Measurements from ENCODE around the gene UNC5CL. TPM values are rescaled to one million over a fixed set of nuclear protein-coding genes. Genes with fewer than 3 reads are reported as not detected.

UNC5CL gene
- total and polyA plus RNA-seq, 4 donors, result 1.6 to 4.0 (median 2.1) TPM

DNA sequence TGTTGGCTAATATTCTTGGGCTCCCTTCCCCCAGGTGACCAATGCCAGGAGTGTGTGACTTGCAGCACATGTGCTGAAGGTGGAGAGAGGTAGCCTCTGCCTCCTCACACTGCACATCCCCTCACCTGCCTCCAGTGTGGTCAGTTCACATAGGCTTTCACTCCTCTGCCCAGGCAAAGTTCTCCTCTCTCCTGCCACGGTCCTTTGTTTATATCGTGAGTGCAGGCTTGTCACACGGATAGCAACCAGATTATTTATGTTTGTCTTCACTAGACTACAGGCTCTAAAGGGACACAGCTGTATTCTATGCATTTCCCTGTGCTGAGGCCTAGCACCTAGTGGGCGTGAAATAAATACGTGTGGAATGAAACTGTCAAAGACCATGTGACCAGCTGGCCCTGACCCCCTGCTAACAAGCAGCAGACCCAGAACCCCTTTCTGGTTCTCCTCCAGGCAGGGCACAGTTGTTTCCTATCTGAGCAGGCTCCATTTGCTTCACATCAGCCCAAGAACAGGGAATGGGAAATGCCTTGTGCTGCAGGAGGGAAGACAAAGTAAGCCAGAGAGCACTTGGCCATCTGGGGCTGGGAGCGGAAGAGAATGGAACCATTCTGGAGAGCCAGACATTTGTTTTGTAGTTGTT lies 42.3 kb downstream of the UNC5CL start:
- no peak overlapping the region for H3K9ac ChIP-seq (ENCODE audit: insufficient read depth in 1 of 2, low read length in 2 of 2)
- peak; percentile 58 to 73 (median 72) for DNase-seq
- peaks cover 0 to 17% (median 13%) of the 10 kb centered on the region in 5 donors for H3K4me1 ChIP-seq (ENCODE audit: control insufficient read depth in 5 of 5, insufficient read depth in 5 of 5, low read length in 5 of 5)

GRCh38 chr6:40992746-40993145 lies 46.3 kb downstream of the UNC5CL start:
- no peaks in the 10 kb centered on the region for H3K9me3 ChIP-seq (ENCODE audit: control insufficient read depth in 4 of 4, insufficient read depth in 3 of 4, low read length in 3 of 4)
- ATAC-seq (ENCODE audit: insufficient read depth, low FRiP score) (no peak), DNase-seq (no peak)
- H3K9ac ChIP-seq (ENCODE audit: insufficient read depth in 1 of 2, low read length in 2 of 2), result no peak overlapping the region
- H3K36me3 ChIP-seq (ENCODE audit: control insufficient read depth in 4 of 4, insufficient read depth in 4 of 4, low read length in 4 of 4), result no peaks in the 10 kb centered on the region
- no peaks in the 10 kb centered on the region for H3K27me3 ChIP-seq (ENCODE audit: control insufficient read depth in 3 of 3, insufficient read depth in 3 of 3, low read length in 2 of 3)
- TF ChIP-seq CTCF (IDR thresholded peaks at IDR 0.05; ENCODE audit: control extremely low read depth, extremely low read depth), result no peak
- H3K27ac ChIP-seq (ENCODE audit: low read depth in 1 of 2, low read length in 1 of 2), result no peak overlapping the region
- 82 to 93% methylated on average over 3 of the region's 3 CpGs for WGBS, 2 donors
- no peak overlapping the region for H3K4me3 ChIP-seq
- H3K4me1 ChIP-seq (ENCODE audit: control insufficient read depth in 5 of 5, insufficient read depth in 5 of 5, low read length in 5 of 5), result peaks cover 0 to 17% (median 8%) of the 10 kb centered on the region in 5 donors

More for the DNA sequence above, 42.3 kb downstream of the UNC5CL start:
- peak overlapping the region; percentile 84 to 86 for H3K27ac ChIP-seq (ENCODE audit: low read depth in 1 of 2, low read length in 1 of 2)
- H3K9me3 ChIP-seq (ENCODE audit: control insufficient read depth in 4 of 4, insufficient read depth in 3 of 4, low read length in 3 of 4), result no peaks in the 10 kb centered on the region
- no peak overlapping the region for H3K4me3 ChIP-seq
- WGBS, 2 donors, result 50 to 66% methylated on average over 6 of the region's 6 CpGs
- ATAC-seq (ENCODE audit: insufficient read depth, low FRiP score), result no peak
- TF ChIP-seq CTCF (IDR thresholded peaks at IDR 0.05; ENCODE audit: control extremely low read depth, extremely low read depth), result no peak
- H3K36me3 ChIP-seq (ENCODE audit: control insufficient read depth in 4 of 4, insufficient read depth in 4 of 4, low read length in 4 of 4), result no peaks in the 10 kb centered on the region
- H3K27me3 ChIP-seq (ENCODE audit: control insufficient read depth in 3 of 3, insufficient read depth in 3 of 3, low read length in 2 of 3), result no peaks in the 10 kb centered on the region

- H3K9me3 ChIP-seq (ENCODE audit: control insufficient read depth in 4 of 4, insufficient read depth in 3 of 4, low read length in 3 of 4), result no peaks in the 10 kb centered on the region
- DNase-seq (no peak), ATAC-seq (ENCODE audit: insufficient read depth, low FRiP score) (no peak)
- WGBS, 2 donors, result 91 to 94% methylated on average over 4 of the region's 4 CpGs
- H3K27me3 ChIP-seq (ENCODE audit: control insufficient read depth in 3 of 3, insufficient read depth in 3 of 3, low read length in 2 of 3), result no peaks in the 10 kb centered on the region
- no peak overlapping the region for H3K27ac ChIP-seq (ENCODE audit: low read depth in 1 of 2, low read length in 1 of 2)
- H3K4me1 ChIP-seq (ENCODE audit: control insufficient read depth in 5 of 5, insufficient read depth in 5 of 5, low read length in 5 of 5), result no peaks in the 10 kb centered on the region
- TF ChIP-seq CTCF (IDR thresholded peaks at IDR 0.05; ENCODE audit: control extremely low read depth, extremely low read depth), result no peak
- no peaks in the 10 kb centered on the region for H3K36me3 ChIP-seq (ENCODE audit: control insufficient read depth in 4 of 4, insufficient read depth in 4 of 4, low read length in 4 of 4)
- H3K9ac ChIP-seq (ENCODE audit: insufficient read depth in 1 of 2, low read length in 2 of 2), result no peak overlapping the region
- H3K4me3 ChIP-seq, result no peak overlapping the region
Observed at GRCh38 chr6:40990301-40990700, 48.7 kb downstream of the UNC5CL start.
